ENCODE results near the gene DDR1.

Gene DDR1

GRCh38 chr6:30931272-30931671 lies 47.0 kb downstream of the DDR1 start:
- DNase-seq (ENCODE audit: low read depth), result no peak
- no peak for TF ChIP-seq CTCF (conservative IDR thresholded peaks at IDR 0.05; ENCODE audit: control insufficient read depth, insufficient read depth, low read depth, low read length)
- H3K4me3 ChIP-seq (ENCODE audit: control insufficient read depth, low read depth, low read length), result no peak overlapping the region

DNA sequence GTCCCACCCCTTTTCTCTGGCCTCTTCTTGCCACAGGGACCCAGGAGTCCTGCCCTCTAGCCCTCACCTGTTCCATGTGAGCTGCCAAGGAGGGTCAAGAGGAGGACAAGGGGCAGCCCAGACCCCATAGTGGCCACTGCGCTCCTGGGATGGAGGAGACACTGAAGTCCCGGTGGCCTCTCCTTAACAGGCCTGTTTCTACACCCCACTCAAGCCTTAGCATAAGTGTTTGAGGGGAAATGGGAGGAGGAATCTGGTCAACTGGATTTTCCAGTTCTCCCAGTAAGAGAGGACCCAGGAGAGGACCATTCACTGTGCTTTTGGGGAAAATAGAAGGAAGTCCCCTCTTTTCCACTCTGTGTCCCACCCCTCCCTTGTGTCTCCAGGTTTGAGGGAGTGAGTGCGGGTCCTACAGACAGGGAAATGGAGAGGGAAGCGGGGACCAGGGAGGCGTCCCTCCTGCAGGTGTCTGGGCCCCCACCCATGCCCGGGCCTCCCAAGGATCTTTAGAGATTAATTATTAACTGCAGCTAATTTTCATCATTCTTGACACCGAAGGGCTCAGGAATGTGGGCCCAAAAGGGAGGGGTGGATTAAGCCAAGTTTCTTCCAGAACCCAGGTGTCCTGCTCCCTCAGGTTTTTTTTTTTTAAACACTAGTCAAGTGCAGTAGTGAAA lies 47.8 kb downstream of the DDR1 start, which contains the start of gene SFTA2:
SFTA2 (minus strand) TSS at position 202 of the 677 bp plus-strand sequence; CDS start at position 128, 74 bp downstream.
- TF ChIP-seq CTCF (conservative IDR thresholded peaks at IDR 0.05; ENCODE audit: control insufficient read depth, insufficient read depth, low read depth, low read length), result no peak
- H3K4me3 ChIP-seq (ENCODE audit: control insufficient read depth, low read depth, low read length), result no peak within 1 kb of the TSS
- no peak for DNase-seq (ENCODE audit: low read depth)

GRCh38 chr6:30932665-30933365 lies 48.5 kb downstream of the DDR1 start:
- no peak for TF ChIP-seq CTCF (conservative IDR thresholded peaks at IDR 0.05; ENCODE audit: control insufficient read depth, insufficient read depth, low read depth, low read length)
- no peak for DNase-seq (ENCODE audit: low read depth)

DNA sequence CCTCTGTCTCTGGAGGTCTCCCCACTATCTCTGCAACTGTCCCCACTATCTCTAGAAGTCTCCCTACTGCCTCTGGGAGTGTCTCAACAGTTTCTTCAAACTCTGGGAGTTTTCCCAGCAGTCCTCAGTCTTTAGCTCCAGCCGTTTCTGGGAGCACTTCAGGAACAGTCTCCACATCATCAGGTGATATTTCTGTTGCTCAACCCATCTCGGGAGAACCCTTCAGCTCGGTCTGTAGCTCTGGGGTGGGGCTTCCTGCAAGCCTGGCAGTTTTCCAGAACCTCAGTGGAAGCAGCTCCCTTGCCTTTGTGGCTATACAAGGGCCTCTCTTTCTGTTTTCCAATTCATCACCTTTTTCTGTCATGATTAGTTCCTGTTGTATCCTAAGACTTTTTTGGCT lies 50.7 kb downstream of the DDR1 start:
- DNase-seq (ENCODE audit: low read depth), result no peak
- TF ChIP-seq CTCF (conservative IDR thresholded peaks at IDR 0.05; ENCODE audit: control insufficient read depth, insufficient read depth, low read depth, low read length), result no peak
- no peak overlapping the region for H3K4me3 ChIP-seq (ENCODE audit: control insufficient read depth, low read depth, low read length)

More at GRCh38 chr6:30932665-30933365, 48.5 kb downstream of the DDR1 start:
- H3K4me3 ChIP-seq (ENCODE audit: control insufficient read depth, low read depth, low read length), result no peak overlapping the region

GRCh38 chr6:30937265-30937664 lies 52.9 kb downstream of the DDR1 start:
- no peak overlapping the region for H3K4me3 ChIP-seq (ENCODE audit: control insufficient read depth, low read depth, low read length)
- TF ChIP-seq CTCF (conservative IDR thresholded peaks at IDR 0.05; ENCODE audit: control insufficient read depth, insufficient read depth, low read depth, low read length), result no peak
- DNase-seq (ENCODE audit: low read depth), result no peak

GRCh38 chr6:30938730-30939129 lies 54.4 kb downstream of the DDR1 start:
- DNase-seq (ENCODE audit: low read depth), result no peak
- no peak overlapping the region for H3K4me3 ChIP-seq (ENCODE audit: control insufficient read depth, low read depth, low read length)
- TF ChIP-seq CTCF (conservative IDR thresholded peaks at IDR 0.05; ENCODE audit: control insufficient read depth, insufficient read depth, low read depth, low read length), result no peak
